AML-193 (cell line): ENCODE results near the gene SLC44A5.
"Not testable (repeated sequence)": the region's sequence is repeated elsewhere in the genome, so short reads cannot be mapped to it uniquely, and the experiment has no call there.

Experiments
- DNase-seq, 2 experiments: peaks; one replicate each; lab custom pipeline; 2025; lab: John Stamatoyannopoulos, UW

The SLC44A5 gene

GRCh38 chr1:75366595-75366994, 244.3 kb downstream of the SLC44A5 start:
- no peak for DNase-seq

DNA sequence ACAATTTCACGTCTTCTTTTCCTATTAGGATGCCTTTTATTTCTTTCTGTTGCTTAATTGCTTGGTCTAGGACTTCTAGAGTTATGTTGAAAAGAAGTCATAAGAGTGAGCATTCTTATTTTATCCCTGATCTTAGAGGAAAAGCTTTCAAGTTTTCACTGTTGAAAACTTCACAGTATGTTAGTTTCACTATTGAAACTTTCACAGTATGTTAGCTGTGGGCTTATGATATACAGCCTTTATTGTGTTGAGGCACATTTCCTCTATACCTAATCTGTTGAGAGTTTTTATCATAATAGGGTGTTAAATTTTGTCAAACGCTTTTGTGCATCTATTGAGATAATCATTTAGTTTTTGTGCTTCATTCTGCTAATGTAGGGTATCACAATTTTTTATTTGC, 249.7 kb downstream of the SLC44A5 start:
- no peak for DNase-seq

DNA sequence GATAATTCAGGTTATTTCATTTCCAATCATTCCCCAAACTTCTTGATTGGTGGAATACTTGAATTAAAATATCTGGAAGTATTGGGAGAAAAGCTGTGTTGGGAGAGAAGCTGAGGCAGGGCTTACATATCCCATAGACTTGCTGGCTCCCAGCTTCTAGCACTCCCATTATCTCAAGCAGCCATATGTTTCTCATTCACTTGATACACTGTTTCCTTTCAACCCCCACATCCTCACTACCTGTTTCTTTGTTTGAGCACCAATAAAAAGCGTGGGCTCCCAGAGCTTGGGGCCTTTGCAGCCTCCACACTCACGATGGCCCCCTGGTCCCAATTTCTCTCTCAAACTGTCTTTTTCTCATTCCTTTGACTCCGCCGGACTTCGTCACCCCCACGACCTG, 256.6 kb downstream of the SLC44A5 start:
- DNase-seq, result not testable (repeated sequence)

DNA sequence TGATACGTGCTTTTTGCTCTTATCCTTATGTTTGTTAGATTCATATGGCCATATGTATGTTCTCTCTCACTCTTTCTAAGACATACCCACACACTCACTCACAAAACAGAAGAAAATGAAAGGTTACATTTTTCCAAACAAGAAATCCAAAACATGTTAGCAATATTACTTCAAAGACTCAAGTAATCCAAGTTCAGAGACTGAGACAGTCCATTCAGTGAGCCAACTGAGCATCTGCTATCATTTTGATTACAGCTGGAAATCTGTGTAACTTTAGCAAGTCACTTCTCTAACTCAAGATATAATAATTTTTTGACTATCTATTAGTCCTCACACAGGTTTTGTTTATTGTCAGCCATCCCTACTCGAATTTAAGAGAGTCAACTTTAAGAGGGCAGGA, 257.9 kb downstream of the SLC44A5 start:
- no peak for DNase-seq

DNA sequence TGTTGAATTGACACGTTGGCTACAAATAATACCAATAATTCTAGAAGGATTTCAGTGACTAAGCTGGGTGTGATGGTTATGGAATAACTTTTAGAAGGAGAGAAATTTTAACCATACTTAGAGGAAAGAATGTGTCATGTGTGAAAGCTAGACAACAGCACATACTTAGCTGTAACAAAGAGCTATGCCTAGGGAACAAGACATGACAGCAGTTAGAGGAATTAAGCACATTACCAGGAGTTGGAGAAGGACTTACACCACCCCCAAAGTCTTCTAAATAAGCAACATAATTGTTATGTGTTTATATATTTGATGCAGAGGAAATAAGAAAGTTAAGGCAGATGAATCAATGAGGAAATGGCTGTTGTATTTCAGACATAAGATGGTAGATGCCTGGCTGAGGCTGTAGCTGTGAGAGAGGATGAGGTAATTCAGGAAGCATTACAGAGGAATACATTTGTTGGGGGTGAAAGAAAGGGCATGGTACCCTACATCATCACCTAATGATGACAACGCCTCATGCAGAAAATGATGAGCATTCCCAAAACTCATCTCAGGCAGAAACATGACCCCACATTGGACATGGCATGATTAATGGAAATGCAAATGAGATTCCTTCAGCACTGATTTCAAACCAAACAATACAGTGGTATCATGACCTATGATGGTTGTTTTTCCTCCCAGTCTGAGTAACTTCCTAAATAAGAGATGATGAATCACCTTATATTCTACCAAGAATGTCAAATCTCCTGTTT, 265.2 kb downstream of the SLC44A5 start:
- no peak for DNase-seq

DNA sequence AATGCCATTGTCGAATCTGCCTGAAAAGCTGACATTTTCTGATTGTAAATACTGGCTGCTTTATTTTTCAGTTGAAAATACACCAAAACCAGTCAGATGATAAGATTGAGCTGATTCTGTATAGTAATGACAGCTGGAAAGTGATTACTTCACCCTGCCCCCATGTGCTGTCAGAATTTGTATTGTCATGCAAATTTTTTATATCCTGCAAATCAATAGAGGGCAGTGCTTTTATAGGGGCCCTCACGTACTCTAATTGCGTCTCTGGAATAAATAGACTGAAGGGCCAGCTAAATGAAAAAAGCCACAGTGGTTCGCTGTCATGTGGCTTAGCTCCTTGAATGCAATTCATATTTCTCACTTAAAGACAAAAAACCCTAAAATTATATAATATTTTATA, 268.1 kb downstream of the SLC44A5 start:
- DNase-seq, result no peak

- DNase-seq, result no peak
Observed at GRCh38 chr1:75341537-75341936, 269.4 kb downstream of the SLC44A5 start.

GRCh38 chr1:75338616-75339483, 272.1 kb downstream of the SLC44A5 start:
- no peak for DNase-seq

DNA sequence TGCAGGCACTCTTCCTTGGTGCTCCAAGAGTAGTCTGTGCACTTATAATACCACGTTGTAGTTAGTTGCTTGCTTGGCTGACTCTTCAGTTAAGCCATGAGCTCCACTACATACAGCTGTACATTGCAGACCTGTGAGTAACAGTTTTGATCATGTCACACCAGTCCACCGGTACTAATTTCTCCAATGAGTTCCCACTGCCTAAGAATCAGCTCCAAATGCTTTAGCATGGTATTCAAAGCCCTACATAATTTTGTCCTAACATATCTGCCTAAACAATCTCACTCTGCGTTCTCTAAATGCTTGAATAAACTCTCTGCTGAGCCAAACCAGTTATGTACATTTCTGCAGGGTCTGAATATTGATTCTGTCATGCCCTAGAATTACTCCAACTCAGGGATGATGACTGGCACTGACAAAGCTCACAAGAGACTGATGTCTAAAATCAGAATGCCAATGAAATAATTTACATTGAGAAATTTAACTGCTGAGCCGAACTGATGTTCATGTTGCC, 276.0 kb downstream of the SLC44A5 start:
- no peak for DNase-seq

- DNase-seq, result no peak
Observed at GRCh38 chr1:75330624-75331023, 280.3 kb downstream of the SLC44A5 start.

GRCh38 chr1:75328691-75329090, 282.2 kb downstream of the SLC44A5 start:
- no peak for DNase-seq

DNA sequence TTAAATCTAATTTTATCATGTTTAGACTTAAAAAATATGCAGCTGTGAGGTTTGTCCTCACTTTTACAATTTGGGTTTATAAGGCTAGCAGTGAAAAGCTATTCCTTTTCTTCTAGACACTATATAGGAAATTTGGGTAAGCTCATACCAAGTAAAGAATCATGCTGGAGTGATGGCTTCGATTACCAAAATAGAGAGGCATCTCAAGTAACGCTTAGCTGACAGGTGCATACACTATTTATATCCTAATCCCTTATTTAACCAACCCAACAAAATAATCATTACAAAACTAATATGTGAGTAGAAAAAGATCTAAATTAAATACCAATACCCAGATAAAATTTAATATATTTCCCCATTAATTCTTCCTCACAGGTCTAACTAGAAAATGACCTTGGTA, 283.5 kb downstream of the SLC44A5 start:
- DNase-seq, result no peak

GRCh38 chr1:75317976-75318375, 292.9 kb downstream of the SLC44A5 start:
- DNase-seq, result no peak

- DNase-seq, result no peak
Observed at GRCh38 chr1:75316230-75316629, 294.7 kb downstream of the SLC44A5 start.

- no peak for DNase-seq
Observed at GRCh38 chr1:75312620-75313019, 298.3 kb downstream of the SLC44A5 start.

DNA sequence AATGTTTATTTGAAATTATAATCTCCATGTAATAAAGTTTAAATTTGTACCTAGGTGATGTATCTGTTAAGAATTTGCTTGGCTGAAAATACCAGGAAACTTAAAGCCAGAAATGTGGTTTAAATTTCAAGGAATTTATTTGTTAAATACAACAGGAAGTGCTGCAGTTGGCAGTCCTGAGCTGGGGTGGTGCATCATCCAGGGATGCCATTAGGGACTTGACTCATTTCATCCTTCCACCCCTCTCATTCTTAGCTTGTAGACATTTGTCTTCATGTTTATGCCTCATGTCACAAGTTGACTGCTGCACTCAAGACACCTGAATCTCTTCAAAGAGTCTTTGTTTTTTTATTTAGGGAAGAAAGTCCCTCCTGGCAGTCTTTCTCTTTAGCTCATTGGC, 300.8 kb downstream of the SLC44A5 start:
- no peak for DNase-seq

DNA sequence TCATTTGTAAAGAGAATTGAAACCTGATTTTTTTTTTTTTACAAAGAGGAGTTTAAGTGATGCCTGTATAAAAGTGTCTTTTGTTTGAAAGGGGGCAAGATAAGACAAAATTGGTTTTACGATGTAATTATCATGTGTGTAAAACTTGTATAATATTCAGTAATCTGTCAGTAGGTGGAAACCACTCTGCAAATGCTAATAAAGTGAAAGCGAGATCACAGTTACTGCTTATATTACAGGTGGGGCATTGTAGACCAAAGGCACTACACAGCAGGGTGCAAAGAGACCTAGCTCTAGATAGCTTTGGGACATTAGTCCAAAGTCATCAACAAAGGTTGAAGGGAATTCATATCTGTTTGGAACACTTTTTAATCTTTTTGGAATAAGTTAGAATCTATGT, 302.5 kb downstream of the SLC44A5 start:
- no peak for DNase-seq

- no peak for DNase-seq
Observed at GRCh38 chr1:75305061-75305460, 305.9 kb downstream of the SLC44A5 start.

- DNase-seq, result no peak
Observed at GRCh38 chr1:75293270-75293669, 317.6 kb downstream of the SLC44A5 start.

- DNase-seq, result no peak
Observed at GRCh38 chr1:75292013-75292412, 318.9 kb downstream of the SLC44A5 start.

DNA sequence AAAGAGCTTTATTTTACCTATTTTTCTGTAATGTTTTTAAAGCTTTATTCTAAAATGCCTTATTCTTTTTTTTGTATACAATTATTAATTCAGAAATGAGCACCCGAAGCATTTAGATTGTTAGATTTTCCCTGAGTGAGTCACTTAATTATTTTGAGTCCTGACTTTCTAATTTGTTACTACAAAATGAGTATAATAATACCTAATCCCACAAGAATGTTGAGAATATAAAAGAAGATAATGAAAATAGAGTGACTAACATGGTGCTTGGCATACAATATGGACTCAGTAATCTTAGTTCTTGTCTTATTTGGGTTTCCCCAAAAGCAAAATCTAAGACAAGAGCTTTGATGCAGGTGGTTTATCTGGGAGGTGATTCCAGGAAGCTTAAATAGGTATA, 334.5 kb downstream of the SLC44A5 start:
- no peak for DNase-seq

DNA sequence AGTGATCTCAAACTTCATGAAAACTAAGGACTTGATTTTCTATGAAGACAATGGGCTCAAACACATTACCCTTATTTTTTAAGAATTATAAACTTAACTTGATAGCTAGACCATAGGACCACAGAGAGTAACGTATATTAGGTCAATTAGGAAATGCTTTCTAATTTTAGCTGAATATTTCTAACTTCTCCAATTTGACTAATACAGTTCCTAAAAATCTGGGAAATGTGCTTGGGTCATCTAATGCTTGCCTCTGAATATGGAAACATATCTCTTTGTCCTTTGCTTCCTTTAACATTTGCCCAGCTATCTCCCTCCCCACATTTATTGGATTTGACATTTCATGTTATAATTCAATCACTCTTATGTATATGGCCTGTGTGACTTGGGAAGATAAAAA, 335.3 kb downstream of the SLC44A5 start:
- no peak for DNase-seq

DNA sequence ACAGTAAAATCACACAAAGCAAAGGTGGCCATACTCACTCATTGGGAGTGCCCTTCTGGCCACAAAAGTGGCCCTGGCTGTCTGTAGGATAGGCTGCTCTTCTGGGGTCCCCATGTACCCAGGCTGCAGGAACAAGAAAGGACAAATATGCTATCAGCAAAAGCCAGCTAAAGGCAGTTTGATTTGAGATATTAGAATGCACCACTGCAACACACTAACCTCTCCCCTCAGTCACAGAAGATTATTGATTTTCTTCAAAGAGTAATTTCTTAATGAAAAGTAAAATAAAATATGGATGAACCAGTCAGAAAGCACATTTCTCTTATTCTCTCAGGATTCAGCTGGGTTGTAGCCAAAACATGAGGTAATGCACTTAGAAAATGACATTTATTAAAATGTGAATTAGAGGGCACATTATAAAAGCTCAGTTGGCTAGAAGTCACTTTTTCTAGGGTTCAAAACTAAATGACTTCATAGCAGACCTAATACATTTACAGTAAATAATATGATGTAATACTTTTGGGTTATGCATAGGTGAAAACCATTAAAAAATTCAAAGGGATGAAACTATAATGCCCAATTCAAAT, 335.9 kb downstream of the SLC44A5 start:
- no peak for DNase-seq
